Right atrium auricular region (tissue), 2 donors: ENCODE data around the gene TTLL11. TPM values are rescaled to one million over a fixed set of nuclear protein-coding genes. Genes with fewer than 3 reads are reported as not detected.
"Not testable (repeated sequence)": the region's sequence is repeated elsewhere in the genome, so short reads cannot be mapped to it uniquely, and the experiment has no call there.

ENCODE experiments used
- DNase-seq: peaks from one replicate; pipeline ENCODE4 v3.0.0-alpha.2; 2019; ENCODE audit warnings: low spot score
- H3K27ac ChIP-seq, 2 donors: fragments of 200-600 bp; sonication (generic); 1 replicate in 1 of 2; 2 replicates in 1 of 2; pipeline ENCODE4 v1.5.1; 2016 to 2019
- H3K27me3 ChIP-seq, 2 donors: fragments of 200-600 bp; sonication (generic); one replicate each; pipeline versions ENCODE4 v1.5.1 to v1.6.0; 2017 to 2019
- H3K36me3 ChIP-seq: fragments of 200-600 bp; sonication (generic); one replicate; pipeline ENCODE4 v1.5.1; 2016
- H3K4me1 ChIP-seq, 2 donors: fragments of 200-600 bp; sonication (generic); one replicate each; pipeline versions ENCODE4 v1.5.1 to v1.6.0; 2017 to 2019
- H3K4me3 ChIP-seq, 2 donors: fragments of 200-600 bp; sonication (generic); 1 replicate in 1 of 2; 2 replicates in 1 of 2; pipeline ENCODE4 v1.5.1; 2017 to 2019; ENCODE audit warnings: mild to moderate bottlenecking in 1 of 2, moderate library complexity in 1 of 2
- H3K9me3 ChIP-seq, 2 donors: fragments of 200-600 bp; sonication (generic); one replicate each; pipeline ENCODE4 v1.5.1; 2019
- CTCF ChIP-seq, 2 donors: fragments of 200-600 bp; sonication (generic); IDR thresholded peaks; one replicate each; pipeline ENCODE4 v1.5.1; 2019; ENCODE audit warnings: antibody characterized with exemption in 2 of 2
- total RNA-seq, 2 donors: library from RNA; depleted of rRNA; stranded (reverse); fragments of >200 nt; gene quantifications; one replicate each; pipeline ENCODE4 v1.1.0, GENCODE V29; 2016

TTLL11 gene
- total RNA-seq, 2 donors from 2014 or later, result 5.9 to 7.8 TPM

- no peaks in the 10 kb centered on the region for H3K27me3 ChIP-seq
- no peak overlapping the region for H3K4me3 ChIP-seq
- H3K27ac ChIP-seq, result no peak overlapping the region
- no peak for TF ChIP-seq CTCF (IDR thresholded peaks at IDR 0.05)
- peaks cover 0 to 16% of the 10 kb centered on the region in 2 donors for H3K4me1 ChIP-seq
- no peaks in the 10 kb centered on the region for H3K9me3 ChIP-seq
- no peaks in the 10 kb centered on the region for H3K36me3 ChIP-seq
- DNase-seq, result peak; percentile 9
Observed at GRCh38 chr9:122070728-122071515, 22.2 kb downstream of the TTLL11 start.

GRCh38 chr9:122066680-122067079, 26.4 kb downstream of the TTLL11 start:
- H3K9me3 ChIP-seq, H3K27ac ChIP-seq, H3K4me3 ChIP-seq, H3K27me3 ChIP-seq, H3K36me3 ChIP-seq, DNase-seq: not testable (repeated sequence)
- H3K4me1 ChIP-seq, result peaks cover 0 to 13% of the 10 kb centered on the region in 2 donors

- H3K4me1 ChIP-seq, result peaks cover 0 to 13% of the 10 kb centered on the region in 2 donors
- no peak for DNase-seq
- no peaks in the 10 kb centered on the region for H3K36me3 ChIP-seq
- H3K27ac ChIP-seq, result no peak overlapping the region
- no peak for TF ChIP-seq CTCF (IDR thresholded peaks at IDR 0.05)
- H3K4me3 ChIP-seq, result no peak overlapping the region
- H3K27me3 ChIP-seq, result no peaks in the 10 kb centered on the region
- no peaks in the 10 kb centered on the region for H3K9me3 ChIP-seq
Observed at GRCh38 chr9:122065923-122066629, 27.0 kb downstream of the TTLL11 start.

GRCh38 chr9:122060481-122060880, 32.6 kb downstream of the TTLL11 start:
- Histone ChIP-seq H3K4me1 (peaks cover 0 to under 1% of the 10 kb centered on the region in 2 donors), H3K27ac (no peak overlapping the region), H3K4me3 (no peak overlapping the region), H3K27me3 (no peaks in the 10 kb centered on the region), H3K9me3 (no peaks in the 10 kb centered on the region), H3K36me3 (no peaks in the 10 kb centered on the region)
- DNase-seq, result no peak
- no peak for TF ChIP-seq CTCF (IDR thresholded peaks at IDR 0.05)

GRCh38 chr9:122059955-122060324, 33.2 kb downstream of the TTLL11 start:
- Histone ChIP-seq H3K27me3 (no peaks in the 10 kb centered on the region), H3K4me3 (no peak overlapping the region), H3K36me3 (no peaks in the 10 kb centered on the region), H3K27ac (no peak overlapping the region), H3K4me1 (no peaks in the 10 kb centered on the region), H3K9me3 (no peaks in the 10 kb centered on the region)
- no peak for TF ChIP-seq CTCF (IDR thresholded peaks at IDR 0.05)
- no peak for DNase-seq

GRCh38 chr9:122059214-122059954, 33.7 kb downstream of the TTLL11 start:
- DNase-seq, result no peak
- Histone ChIP-seq H3K27me3 (no peaks in the 10 kb centered on the region), H3K4me1 (no peaks in the 10 kb centered on the region), H3K4me3 (no peak overlapping the region), H3K9me3 (no peaks in the 10 kb centered on the region), H3K27ac (no peak overlapping the region), H3K36me3 (no peaks in the 10 kb centered on the region)
- no peak for TF ChIP-seq CTCF (IDR thresholded peaks at IDR 0.05)
